ENCODE measurements around the gene PRKAA2.

DNA sequence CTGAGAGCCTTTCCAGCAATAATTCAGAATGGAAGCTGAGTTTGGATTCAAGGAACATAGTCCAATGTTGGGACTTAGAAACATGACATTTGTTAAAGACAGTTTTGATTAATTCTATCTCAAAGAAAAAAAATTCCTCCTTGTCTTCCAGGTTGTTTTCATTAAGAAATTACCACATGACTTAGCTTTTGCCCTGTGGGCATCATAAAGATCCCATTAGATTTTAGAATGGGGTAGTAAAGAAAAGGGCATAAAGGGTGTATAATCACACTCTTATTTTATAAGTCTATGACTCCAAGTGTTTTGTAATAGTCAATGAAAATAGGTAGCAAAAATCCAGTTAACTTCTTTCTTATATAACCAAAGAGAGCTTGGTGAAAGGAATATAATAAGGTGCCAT, 14.3 kb upstream of the PRKAA2 start:
- TF ChIP-seq POLR2A (IDR thresholded peaks at IDR 0.05; ENCODE audit: low read length) (no peak), GATA1 (IDR thresholded peaks at IDR 0.05; ENCODE audit: low read depth, low read length) (no peak)

Measured in erythroblast (primary cell).